CD1c-positive myeloid dendritic cell (primary cell): ENCODE measurements around the gene PRTFDC1.
A peak's percentile ranks its signal among the peaks of the same experiment; 100 is the strongest.
"Not testable (repeated sequence)": the region's sequence is repeated elsewhere in the genome, so short reads cannot be mapped to it uniquely, and the experiment has no call there.

Source experiments
- DNase-seq: peaks from one replicate; pipeline ENCODE4 v3.0.0-alpha.2; 2016; ENCODE audit errors: extremely low spot score

PRTFDC1 gene

GRCh38 chr10:24930427-24930826 lies 22.0 kb downstream of the PRTFDC1 start:
- no peak for DNase-seq

GRCh38 chr10:24929904-24930303 lies 22.5 kb downstream of the PRTFDC1 start:
- no peak for DNase-seq

DNA sequence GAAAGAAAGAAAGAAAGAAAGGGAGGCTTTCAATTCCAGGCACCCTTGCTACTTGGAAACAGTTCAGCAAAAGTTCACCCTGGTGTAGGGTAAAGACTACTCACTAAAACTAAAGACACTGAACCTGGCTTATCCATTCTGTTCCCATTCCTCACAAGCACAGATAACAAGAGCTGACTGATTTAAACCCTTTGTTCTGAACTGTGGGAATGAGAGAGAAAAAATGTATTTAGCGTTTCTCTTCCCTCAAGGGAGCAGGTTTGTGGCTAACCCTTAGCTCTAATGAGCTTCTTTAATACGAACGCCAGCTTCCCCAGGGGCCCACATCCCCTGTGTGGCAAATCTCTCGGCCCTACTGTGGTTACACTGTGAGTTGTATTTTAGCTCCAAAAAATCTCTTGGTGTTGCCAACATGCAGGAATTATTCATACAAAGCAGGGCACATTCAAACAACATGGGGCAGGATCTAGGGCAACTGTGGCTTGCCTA lies 23.3 kb downstream of the PRTFDC1 start:
- DNase-seq = no peak

GRCh38 chr10:24928163-24928562 lies 24.2 kb downstream of the PRTFDC1 start:
- no peak for DNase-seq

GRCh38 chr10:24926557-24926956 lies 25.8 kb downstream of the PRTFDC1 start:
- DNase-seq = no peak

DNA sequence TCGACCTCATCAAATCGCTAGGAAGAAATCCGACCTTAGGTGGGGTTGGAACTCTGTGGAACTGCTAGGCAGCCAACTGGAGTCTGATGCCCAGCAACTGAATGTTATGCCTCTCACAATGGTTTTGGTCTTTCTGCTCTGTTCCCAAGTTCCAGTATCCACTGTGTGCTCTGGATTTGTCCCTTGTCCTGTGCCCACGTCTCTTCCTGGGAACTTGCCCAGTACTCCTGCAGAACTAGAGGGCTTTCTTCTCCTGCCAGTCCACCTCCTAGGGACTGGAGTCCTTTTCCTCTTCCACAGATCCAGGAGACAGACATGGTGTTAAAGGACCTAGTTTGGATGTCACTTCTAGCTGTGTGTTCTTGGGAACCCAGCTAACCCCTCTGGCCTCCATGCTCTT lies 26.6 kb downstream of the PRTFDC1 start:
- no peak for DNase-seq

DNA sequence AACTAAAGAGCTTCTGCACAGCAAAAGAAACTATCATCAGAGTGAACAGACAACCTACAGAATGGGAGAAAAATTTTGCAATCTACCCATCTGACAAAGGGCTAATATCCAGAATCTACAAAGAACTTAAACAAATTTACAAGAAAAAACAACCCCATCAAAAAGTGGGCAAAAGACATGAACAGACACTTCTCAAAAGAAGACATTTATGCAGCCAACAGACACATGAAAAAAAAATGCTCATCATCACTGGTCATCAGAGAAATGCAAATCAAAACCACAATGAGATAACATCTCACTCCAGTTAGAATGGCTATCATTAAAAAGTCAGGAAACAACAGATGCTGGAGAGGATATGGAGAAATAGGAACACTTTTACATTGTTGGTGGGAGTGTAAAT lies 27.9 kb downstream of the PRTFDC1 start:
- DNase-seq = not testable (repeated sequence)

- DNase-seq = peak; percentile 18
Observed at GRCh38 chr10:24922222-24922868, 30.1 kb downstream of the PRTFDC1 start.

- peak; percentile 94 for DNase-seq
Observed at GRCh38 chr10:24920907-24921881, 31.2 kb downstream of the PRTFDC1 start.

DNA sequence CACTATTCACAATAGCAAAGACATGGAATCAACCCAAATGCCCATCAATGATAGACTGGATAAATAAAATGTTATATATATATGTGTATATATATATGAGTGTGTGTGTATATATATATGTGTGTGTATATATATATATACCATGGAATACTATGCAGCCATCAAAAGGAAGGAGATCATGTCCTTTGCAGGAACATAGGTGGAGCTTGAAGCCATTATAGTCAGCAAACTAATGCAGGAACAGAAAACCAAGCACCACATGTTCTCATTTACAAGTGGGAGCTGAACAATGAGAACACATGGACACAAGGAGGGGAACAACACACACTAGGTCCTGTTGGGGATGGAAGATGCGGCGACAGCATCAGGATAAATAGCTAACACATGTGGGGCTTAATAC lies 32.2 kb downstream of the PRTFDC1 start:
- DNase-seq = not testable (repeated sequence)

DNA sequence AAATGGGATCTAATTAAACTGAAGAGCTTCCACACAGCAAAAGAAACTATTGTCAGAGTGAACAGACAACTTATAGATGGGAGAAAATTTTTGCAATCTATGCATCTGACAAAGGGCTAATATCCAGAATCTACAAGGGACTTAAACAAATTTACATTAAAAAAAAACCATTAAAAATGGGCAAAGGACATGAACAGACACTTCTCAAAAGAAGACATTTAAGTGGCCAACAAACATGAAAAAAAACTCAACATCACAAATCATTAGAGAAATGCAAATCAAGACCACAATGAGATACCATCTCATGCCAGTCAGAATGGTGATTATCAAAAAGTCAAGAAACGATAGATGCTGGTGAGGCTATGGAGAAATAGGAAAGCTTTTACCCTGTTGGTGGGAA lies 32.8 kb downstream of the PRTFDC1 start:
- not testable (repeated sequence) for DNase-seq

- no peak for DNase-seq
Observed at GRCh38 chr10:24917979-24918378, 34.4 kb downstream of the PRTFDC1 start.

DNA sequence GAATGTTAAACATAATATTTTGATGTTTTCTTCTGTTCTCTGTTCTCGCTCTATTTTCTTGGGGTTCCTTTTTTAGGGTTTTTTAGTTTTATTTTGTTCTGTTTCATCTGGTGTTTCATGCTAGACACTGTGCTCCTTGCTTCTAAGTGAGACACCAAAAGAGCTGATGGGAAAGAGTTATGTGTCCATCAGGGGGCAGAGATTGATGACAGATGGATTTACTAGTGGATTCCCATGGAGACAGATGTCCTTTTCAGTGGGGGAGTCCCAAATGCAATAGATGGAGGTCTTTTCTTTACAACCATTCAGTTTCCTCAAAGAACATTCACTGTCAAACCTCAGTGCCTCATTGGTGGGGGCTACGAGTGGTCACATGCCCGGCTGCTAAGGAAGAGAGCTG lies 34.9 kb downstream of the PRTFDC1 start:
- DNase-seq = no peak

- peak; percentile 32 for DNase-seq
Observed at GRCh38 chr10:24916365-24916764, 36.0 kb downstream of the PRTFDC1 start.

- peak; percentile 26 for DNase-seq
Observed at GRCh38 chr10:24915304-24915703, 37.1 kb downstream of the PRTFDC1 start.

DNA sequence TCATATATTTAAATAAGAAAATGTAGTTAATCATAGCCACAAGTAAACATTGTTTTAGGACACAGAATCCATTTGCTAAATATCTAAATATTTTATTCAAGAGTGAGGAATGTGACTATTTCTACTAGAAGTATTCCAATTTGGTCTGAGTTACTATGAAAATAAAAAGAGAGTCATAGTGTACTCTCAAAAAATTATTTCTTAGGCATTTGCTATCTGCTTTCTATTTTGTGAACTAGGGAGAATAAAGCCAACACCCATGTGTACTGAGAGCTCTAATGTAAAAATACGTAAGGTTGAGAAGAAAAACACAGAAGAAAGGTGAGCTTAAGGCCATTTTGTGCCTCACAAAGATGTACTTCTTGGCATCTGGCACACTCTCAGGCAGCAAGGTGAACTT lies 38.3 kb downstream of the PRTFDC1 start:
- no peak for DNase-seq

DNA sequence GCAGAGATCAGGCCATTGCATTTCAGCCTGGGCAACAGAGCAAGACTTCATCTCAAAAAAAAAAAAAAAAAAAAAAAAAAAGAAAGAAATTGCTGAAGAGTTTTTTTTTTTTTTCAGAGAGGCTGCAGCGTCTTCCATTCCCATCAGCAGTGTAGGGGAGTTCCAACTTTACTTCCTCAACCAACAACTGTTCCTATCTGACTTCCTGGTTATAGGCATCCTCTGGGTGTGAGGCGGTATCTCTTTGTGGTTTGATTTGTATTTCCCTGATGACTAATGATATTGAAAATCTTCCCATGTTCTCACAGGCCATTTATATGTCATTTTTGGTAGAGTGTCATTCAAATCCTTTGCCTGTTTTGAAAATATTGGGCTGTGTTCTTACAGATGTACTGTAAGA lies 40.2 kb downstream of the PRTFDC1 start:
- DNase-seq = peak; percentile 71

DNA sequence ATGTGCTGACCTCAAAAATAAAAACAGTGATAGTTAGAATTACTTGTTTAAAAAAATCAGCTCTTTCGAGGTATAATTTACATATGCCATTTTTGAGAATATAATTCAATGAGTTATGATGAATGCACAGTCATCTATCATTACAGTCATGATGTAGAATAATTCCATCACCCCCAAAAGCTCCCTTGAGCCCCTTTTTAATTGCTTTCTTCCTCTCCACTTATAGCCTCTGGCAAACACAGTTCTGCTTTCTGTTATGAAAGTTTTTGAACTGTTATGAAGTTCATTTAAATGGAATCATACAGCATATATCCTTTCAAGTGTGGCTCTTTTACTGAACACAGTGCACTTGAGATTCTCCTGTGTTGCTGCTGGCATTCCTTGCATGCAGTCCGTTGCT lies 41.4 kb downstream of the PRTFDC1 start:
- DNase-seq = no peak

DNA sequence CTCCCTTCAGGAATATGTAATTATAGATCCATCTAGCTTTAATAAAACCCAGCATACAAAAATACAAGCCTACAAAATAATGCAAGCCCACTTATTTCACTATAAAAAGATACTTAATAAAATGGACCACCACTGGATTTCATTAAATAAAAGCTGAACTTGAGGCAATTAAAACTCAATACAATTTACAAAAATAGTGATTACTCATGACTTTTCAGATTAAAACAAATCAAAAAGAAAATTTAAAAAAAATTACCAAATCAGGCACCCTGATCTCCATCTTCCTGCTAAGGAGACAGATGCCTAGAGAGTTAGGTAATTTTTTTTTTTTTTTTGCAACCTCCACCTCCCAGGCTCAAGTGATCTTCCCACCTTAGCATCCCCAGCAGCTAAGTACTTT lies 41.8 kb downstream of the PRTFDC1 start:
- no peak for DNase-seq

DNA sequence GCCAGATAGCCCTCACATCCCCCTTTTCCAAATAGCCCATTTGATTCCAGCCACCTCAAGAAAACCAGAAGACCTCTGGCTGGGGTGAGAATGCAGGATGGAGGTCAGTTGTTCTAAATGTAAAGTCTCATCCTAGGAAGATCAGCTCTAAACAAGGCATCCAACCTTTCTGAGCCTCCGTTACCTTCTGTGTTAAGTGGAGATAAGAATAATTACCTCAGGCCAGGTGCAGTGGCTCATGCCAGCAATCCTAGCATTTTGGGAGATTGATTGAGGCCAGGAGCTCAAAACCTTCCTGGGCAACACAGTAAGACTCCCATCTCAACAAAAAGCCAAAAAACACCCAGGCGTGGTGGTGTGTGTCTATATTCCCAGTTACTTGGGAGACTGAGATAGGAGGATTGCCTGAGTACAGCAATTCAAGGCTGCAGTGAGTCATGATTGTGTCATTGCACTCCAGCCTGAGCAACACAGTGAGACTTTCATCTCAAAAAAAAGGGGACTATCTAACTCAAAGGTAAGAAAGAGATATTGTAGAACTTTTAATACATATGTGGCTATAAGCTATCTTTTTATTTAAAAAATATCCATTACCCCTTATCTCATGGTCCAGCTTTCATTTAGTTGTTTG lies 43.5 kb downstream of the PRTFDC1 start:
- DNase-seq = no peak

- no peak for DNase-seq
Observed at GRCh38 chr10:24907956-24908355, 44.5 kb downstream of the PRTFDC1 start.

GRCh38 chr10:24906372-24906771 lies 46.0 kb downstream of the PRTFDC1 start:
- no peak for DNase-seq
